GM18868 (cell line): ENCODE results near the gene MZF1.

Experiments
- ATAC-seq: cut with Tn5 transposase; IDR thresholded peaks from one replicate; pipeline ENCODE4 v1.9.1; 2021; ENCODE audit warnings: mild to moderate bottlenecking, moderate library complexity; ENCODE audit not compliant: unreplicated experiment

MZF1 gene

DNA sequence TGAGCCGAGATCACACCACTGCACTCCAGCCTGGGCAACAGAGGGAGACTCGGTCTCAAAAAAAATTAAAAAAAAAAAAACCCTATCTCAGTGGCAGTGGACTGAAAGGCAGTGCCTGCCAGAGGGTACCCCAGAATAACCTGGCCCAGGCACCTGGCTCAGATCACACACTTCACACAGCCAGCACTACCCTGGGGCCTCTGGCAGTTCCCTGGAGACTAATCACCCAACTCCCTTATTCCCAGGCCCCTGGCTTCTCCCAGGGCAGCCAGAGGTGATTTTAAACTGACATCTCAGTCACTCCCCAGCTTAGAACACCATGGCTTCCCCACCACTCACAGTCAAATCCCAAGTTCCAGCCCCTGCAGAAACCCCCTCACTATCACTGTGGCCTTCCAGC lies 57.9 kb downstream of the MZF1 start:
- ATAC-seq, result no peak

GRCh38 chr19:58514564-58515022 lies 58.5 kb downstream of the MZF1 start:
- ATAC-seq, result no peak

- peak; percentile 80 for ATAC-seq
Measured at GRCh38 chr19:58513694-58514563, 59.2 kb downstream of the MZF1 start.

DNA sequence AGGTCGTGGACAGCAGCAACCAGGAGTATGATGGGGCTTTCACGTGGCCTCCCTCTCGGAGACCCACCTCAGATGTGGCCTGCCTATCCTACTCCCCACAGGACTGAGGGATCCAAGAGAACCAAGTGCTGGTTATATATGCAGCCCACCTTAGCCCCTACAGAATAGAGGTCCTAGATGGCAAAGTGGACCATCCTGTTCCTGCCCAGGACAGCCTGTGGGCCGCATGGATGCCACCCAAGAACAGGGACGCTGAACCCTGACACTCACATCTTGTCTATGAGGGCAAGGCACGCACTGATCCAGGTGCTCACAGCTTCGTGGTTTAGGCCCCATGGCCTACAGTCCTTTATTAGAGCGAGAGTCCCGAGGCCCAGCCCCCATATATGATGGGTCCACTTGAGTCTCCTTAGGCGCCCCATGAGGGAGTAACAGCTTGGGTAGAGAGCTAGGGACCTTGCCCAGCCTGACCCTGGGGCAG lies 59.9 kb downstream of the MZF1 start:
- no peak for ATAC-seq
